AG04449 (cell line): ENCODE measurements around the gene DDX1.

Experiments
- CTCF ChIA-PET: fragments of 350-600 bp; formaldehyde crosslinking; extraction: SDS; loops from one replicate; lab custom pipeline; 2021; ENCODE audit warnings: antibody characterized with exemption; lab: Yijun Ruan, JAX
- POLR2A ChIA-PET: fragments of 400-600, 350-600 bp; formaldehyde crosslinking; extraction: SDS; loops from one replicate; lab custom pipeline; 2020; ENCODE audit warnings: antibody characterized with exemption, inconsistent platforms; lab: Yijun Ruan, JAX
- DNase-seq: peaks from one replicate; pipeline ENCODE4 v3.0.0-alpha.2; 2010; ENCODE audit warnings: low read depth, low spot score
- H3K4me3 ChIP-seq: 2 replicates; pipeline ENCODE4 v1.5.1; 2011; ENCODE audit warnings: low read depth, mild to moderate bottlenecking, control low read depth, low read length
- CTCF ChIP-seq: IDR thresholded peaks from one replicate; pipeline ENCODE4 v1.5.1; 2011; ENCODE audit warnings: mild to moderate bottlenecking, moderate library complexity, low read length, control low read depth, inconsistent platforms; ENCODE audit not compliant: insufficient read depth; ENCODE audit errors: missing control alignments

DDX1 gene

DNA sequence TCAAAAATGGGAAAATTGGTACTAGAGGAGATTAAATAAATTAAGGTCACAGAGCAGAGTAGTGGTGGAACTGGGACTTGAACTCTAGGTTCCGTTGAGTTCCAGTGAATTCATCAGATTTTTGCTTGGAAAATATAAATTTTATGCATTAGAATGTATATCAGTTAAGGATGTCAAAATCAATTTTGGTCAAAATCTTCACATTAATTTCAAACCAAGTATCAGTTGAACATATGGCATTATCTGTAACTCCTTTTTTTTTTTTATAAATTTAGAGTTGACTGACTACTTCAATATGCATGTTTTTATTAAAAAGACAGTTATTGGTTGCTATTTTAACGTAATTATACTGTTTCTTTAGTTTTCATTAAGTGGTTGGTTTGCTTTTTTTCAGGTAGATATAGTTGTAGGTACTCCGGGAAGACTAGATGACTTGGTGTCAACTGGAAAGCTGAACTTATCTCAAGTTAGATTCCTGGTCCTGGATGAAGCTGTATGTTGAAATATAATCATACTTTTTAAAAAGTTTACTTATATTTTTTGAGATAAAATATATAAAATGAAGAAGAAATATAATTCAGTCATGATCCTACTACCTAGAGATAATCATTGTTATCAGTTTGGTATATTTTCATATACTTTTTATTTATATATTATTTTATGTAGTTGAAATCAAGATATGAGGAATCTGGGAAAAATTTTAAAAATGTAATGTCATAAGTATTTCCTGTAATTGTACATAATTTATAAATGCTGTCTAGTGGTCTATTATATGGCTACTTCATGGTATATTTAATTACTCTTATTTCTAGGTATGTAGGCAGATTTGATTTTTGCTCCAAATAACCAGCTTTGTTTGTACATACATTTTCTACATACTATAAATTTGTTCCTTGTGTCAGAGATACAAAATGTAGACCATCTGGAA, 25.4 kb downstream of the DDX1 start:
- ChIA-PET CTCF (no interaction called here), POLR2A (no interaction called here)
- no peak for DNase-seq
- H3K4me3 ChIP-seq: no peak overlapping the region
- no peak for TF ChIP-seq CTCF

DNA sequence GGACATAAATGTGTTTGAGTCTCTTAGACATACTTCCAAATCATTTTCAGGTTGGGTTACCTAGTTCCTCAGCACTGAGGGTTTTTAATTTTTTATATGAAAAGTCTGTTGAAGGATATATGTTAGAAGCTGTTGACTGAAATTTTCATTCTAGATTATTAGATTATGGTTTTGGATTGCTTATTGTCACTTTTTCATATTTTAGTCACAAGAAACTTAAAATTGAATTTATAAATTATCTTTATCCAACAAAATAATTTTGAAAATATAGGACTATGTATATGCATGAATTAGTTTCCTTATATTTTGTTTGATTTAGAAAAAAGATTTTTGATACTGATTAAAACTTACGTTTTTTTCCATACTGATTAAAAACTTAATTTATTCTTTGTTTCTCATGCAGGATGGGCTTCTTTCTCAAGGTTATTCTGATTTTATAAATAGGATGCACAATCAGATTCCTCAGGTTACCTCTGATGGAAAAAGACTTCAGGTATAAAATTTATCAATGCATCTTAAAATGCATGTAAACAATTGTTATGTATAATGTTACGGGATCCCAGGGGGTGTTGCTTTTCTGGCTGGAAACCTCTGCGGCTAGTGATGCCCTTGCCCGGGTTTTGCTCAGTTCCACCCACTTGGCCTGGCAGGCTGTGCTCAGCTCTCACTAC, 26.2 kb downstream of the DDX1 start:
- CTCF ChIA-PET: no interaction called here
- DNase-seq: no peak
- no peak overlapping the region for H3K4me3 ChIP-seq
- no peak for TF ChIP-seq CTCF
- POLR2A ChIA-PET: no interaction called here

DNA sequence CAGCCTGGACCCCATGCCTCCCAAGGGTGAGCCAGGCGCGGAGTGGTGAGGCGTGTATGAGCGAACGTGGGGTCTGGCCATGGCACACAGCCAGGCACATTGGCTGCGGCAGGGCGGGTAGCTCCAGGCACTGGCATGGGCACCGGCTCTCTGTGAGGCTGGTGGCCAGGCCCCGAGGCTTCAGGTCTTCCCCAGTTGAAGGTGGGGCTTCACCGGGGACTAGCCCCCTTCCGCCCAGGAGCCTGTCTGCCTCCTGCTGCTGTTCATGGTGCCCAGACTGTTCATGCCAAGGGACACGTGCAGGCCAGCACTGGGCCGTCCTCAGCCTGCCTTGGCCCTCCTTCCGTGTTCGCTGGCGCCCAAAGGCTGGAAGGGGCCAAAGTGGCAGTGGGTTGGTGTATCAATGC, 26.8 kb downstream of the DDX1 start:
- no peak for TF ChIP-seq CTCF
- CTCF ChIA-PET: no interaction called here
- H3K4me3 ChIP-seq: no peak overlapping the region
- POLR2A ChIA-PET: no interaction called here
- DNase-seq: no peak

GRCh38 chr2:15619076-15619475, 27.4 kb downstream of the DDX1 start:
- ChIA-PET POLR2A (no interaction called here), CTCF (interaction anchor here (1.2 kb wide), 1 partner anchor 17 kb away, joined by 6 read pairs; no protein-coding TSS in a partner anchor)
- TF ChIP-seq CTCF: no peak
- no peak overlapping the region for H3K4me3 ChIP-seq
- no peak for DNase-seq

DNA sequence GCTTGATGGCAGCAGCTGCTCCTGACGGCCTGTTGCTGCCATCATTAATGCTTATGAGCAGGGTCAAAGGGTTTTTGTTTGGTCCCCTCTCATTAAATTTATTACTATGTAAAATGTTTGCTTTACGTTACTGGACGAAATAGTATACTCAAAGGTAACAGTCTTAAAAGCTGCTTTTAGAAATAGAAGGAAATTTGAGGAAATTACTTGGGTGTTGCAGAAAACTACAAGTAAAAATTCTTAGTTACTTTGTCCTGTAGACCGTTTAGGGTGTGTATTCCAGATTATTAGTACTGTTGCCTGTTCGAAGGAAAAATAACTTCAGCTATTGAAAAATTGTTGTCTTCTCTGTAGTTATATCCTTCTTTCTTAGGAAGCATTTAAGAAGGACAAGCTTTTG, 27.8 kb downstream of the DDX1 start:
- DNase-seq: no peak
- TF ChIP-seq CTCF: no peak
- no peak overlapping the region for H3K4me3 ChIP-seq
- ChIA-PET POLR2A (no interaction called here), CTCF (interaction anchor here (1.2 kb wide), 1 partner anchor 17 kb away, joined by 6 read pairs; no protein-coding TSS in a partner anchor)

DNA sequence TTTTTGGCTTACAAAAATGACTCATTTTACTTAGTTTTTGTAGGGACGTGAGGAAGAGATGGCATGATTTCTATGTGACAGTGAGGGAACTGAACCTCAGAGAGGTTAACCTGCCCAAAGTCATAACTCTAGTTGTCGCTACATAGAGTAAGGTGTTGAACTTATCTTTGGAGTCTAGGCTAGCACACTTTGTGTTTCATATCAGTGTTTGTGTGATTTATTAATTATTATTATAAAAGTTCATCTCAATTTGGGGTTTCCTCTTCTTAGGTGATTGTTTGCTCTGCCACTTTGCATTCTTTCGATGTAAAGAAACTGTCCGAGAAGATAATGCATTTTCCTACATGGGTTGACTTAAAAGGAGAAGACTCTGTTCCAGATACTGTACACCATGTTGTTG, 28.3 kb downstream of the DDX1 start:
- no peak overlapping the region for H3K4me3 ChIP-seq
- TF ChIP-seq CTCF: no peak
- ChIA-PET POLR2A (no interaction called here), CTCF (interaction anchor here (1.2 kb wide), 1 partner anchor 17 kb away, joined by 6 read pairs; no protein-coding TSS in a partner anchor)
- DNase-seq: no peak
